Suprapubic skin (tissue), 3 donors: ENCODE data around the gene CEP43.

Experiments used
- CTCF ChIP-seq, 2 donors: fragments of 200-600 bp in 1 of 2; fragments of 450-650 bp in 1 of 2; sonication (generic) in 1 of 2; IDR thresholded peaks; one replicate each; pipeline ENCODE4 v1.5.1; 2016 to 2019; ENCODE audit warnings: antibody characterized with exemption in 2 of 2, mild to moderate bottlenecking in 1 of 2, moderate library complexity in 1 of 2
- EP300 ChIP-seq: sonication (generic); formaldehyde crosslinking; IDR thresholded peaks from one replicate; pipeline ENCODE4 v1.6.1; 2017; ENCODE audit warnings: antibody characterized with exemption
- POLR2A ChIP-seq, 2 donors: fragments of 450-650 bp; IDR thresholded peaks; one replicate each; pipeline ENCODE4 v1.6.1; 2017; ENCODE audit warnings: antibody characterized with exemption in 2 of 2, mild to moderate bottlenecking in 2 of 2, moderate library complexity in 2 of 2

- no peak for TF ChIP-seq CTCF (IDR thresholded peaks at IDR 0.05)
- TF ChIP-seq EP300, result no peak
- TF ChIP-seq POLR2A (IDR thresholded peaks at IDR 0.05), result no peak
These were observed 43.2 kb upstream of the CEP43 start for GRCh38 chr6:166955865-166956443.
